ENCODE results near the gene SEL1L3.
A peak's percentile ranks its signal among the peaks of the same experiment; 100 is the strongest.
"Not testable (repeated sequence)": the region's sequence is repeated elsewhere in the genome, so short reads cannot be mapped to it uniquely, and the experiment has no call there.

SEL1L3 gene

GRCh38 chr4:25872851-25873631, 10.3 kb upstream of the SEL1L3 start:
- DNase-seq (ENCODE audit: low read depth): no peak
- TF ChIP-seq CTCF (IDR thresholded peaks at IDR 0.05; ENCODE audit: low read length, missing control alignments): no peak
- no peak overlapping the region for H3K4me3 ChIP-seq (replicated peaks; ENCODE audit: low read depth, low read length)

- no peak for TF ChIP-seq CTCF (IDR thresholded peaks at IDR 0.05; ENCODE audit: low read length, missing control alignments)
- H3K4me3 ChIP-seq (replicated peaks; ENCODE audit: low read depth, low read length): no peak overlapping the region
- no peak for DNase-seq (ENCODE audit: low read depth)
Measured at GRCh38 chr4:25870081-25870480, 7.3 kb upstream of the SEL1L3 start.

- no peak for DNase-seq (ENCODE audit: low read depth)
- no peak for TF ChIP-seq CTCF (IDR thresholded peaks at IDR 0.05; ENCODE audit: low read length, missing control alignments)
- H3K4me3 ChIP-seq (replicated peaks; ENCODE audit: low read depth, low read length): no peak overlapping the region
Measured at GRCh38 chr4:25867781-25868294, 5.0 kb upstream of the SEL1L3 start.

- not testable (repeated sequence) for DNase-seq (ENCODE audit: low read depth); H3K4me3 ChIP-seq (replicated peaks; ENCODE audit: low read depth, low read length)
Measured at GRCh38 chr4:25866401-25866800, 3.6 kb upstream of the SEL1L3 start.

- no peak overlapping the region for H3K4me3 ChIP-seq (replicated peaks; ENCODE audit: low read depth, low read length)
- DNase-seq (ENCODE audit: low read depth): peak; percentile 31
- TF ChIP-seq CTCF (IDR thresholded peaks at IDR 0.05; ENCODE audit: low read length, missing control alignments): no peak
Measured at GRCh38 chr4:25865586-25865985, 2.8 kb upstream of the SEL1L3 start.

- no peak for DNase-seq (ENCODE audit: low read depth)
- H3K4me3 ChIP-seq (replicated peaks; ENCODE audit: low read depth, low read length): peak overlapping the region; percentile 69
- no peak for TF ChIP-seq CTCF (IDR thresholded peaks at IDR 0.05; ENCODE audit: low read length, missing control alignments)
Measured at GRCh38 chr4:25863831-25864418, 1.1 kb upstream of the SEL1L3 start.

- peak overlapping the region; percentile 69 for H3K4me3 ChIP-seq (replicated peaks; ENCODE audit: low read depth, low read length)
- no peak for DNase-seq (ENCODE audit: low read depth)
- peak; percentile 21 for TF ChIP-seq CTCF (IDR thresholded peaks at IDR 0.05; ENCODE audit: low read length, missing control alignments)
Measured at GRCh38 chr4:25863347-25863784, 578 bp upstream of the SEL1L3 start.
